ENCODE data around the gene TREH. TPM values are rescaled to one million over a fixed set of nuclear protein-coding genes. Genes with fewer than 3 reads are reported as not detected.
"Not testable (repeated sequence)": the region's sequence is repeated elsewhere in the genome, so short reads cannot be mapped to it uniquely, and the experiment has no call there.

Gene TREH
- total RNA-seq, 1 donor from 2014 or later = not detected

GRCh38 chr11:118615282-118615975 lies 64.0 kb downstream of the TREH start:
- H3K4me1 Mint-ChIP-seq = peaks cover 78% of the 10 kb centered on the region
- H3K27ac Mint-ChIP-seq = peak overlapping the region; percentile 96
- H3K36me3 Mint-ChIP-seq = no peaks in the 10 kb centered on the region
- H3K27me3 Mint-ChIP-seq (ENCODE audit: low read depth) = peaks cover 11% of the 10 kb centered on the region
- no peaks in the 10 kb centered on the region for H3K9me3 Mint-ChIP-seq
- peak overlapping the region; percentile 20 for H3K4me3 Mint-ChIP-seq
- DNase-seq (ENCODE audit: low spot score in 2 of 2, unreplicated experiment in 2 of 2) = peak in 1 of 2 experiments; percentile 72
- TF ChIP-seq CTCF (IDR thresholded peaks at IDR 0.05; ENCODE audit: unreplicated experiment) = no peak

GRCh38 chr11:118614511-118614910 lies 64.9 kb downstream of the TREH start:
- H3K27ac Mint-ChIP-seq = peak overlapping the region; percentile 96
- no peak for DNase-seq (ENCODE audit: low spot score in 2 of 2, unreplicated experiment in 2 of 2)
- H3K36me3 Mint-ChIP-seq = no peaks in the 10 kb centered on the region
- H3K9me3 Mint-ChIP-seq = no peaks in the 10 kb centered on the region
- no peak overlapping the region for H3K4me3 Mint-ChIP-seq
- H3K4me1 Mint-ChIP-seq = peaks cover 78% of the 10 kb centered on the region
- TF ChIP-seq CTCF (IDR thresholded peaks at IDR 0.05; ENCODE audit: unreplicated experiment) = no peak
- H3K27me3 Mint-ChIP-seq (ENCODE audit: low read depth) = peaks cover 19% of the 10 kb centered on the region

- Mint-ChIP-seq H3K9me3 (no peaks in the 10 kb centered on the region), H3K4me1 (peaks cover 69% of the 10 kb centered on the region), H3K4me3 (no peak overlapping the region), H3K27ac (peak overlapping the region; percentile 83), H3K36me3 (no peaks in the 10 kb centered on the region), H3K27me3 (ENCODE audit: low read depth) (peaks cover 30% of the 10 kb centered on the region)
- TF ChIP-seq CTCF (IDR thresholded peaks at IDR 0.05; ENCODE audit: unreplicated experiment) = no peak
- DNase-seq (ENCODE audit: low spot score in 2 of 2, unreplicated experiment in 2 of 2) = no peak
These were observed 67.1 kb downstream of the TREH start for GRCh38 chr11:118612378-118612777.

- Mint-ChIP-seq H3K27ac (peak overlapping the region; percentile 47), H3K4me3 (peak overlapping the region; percentile 55), H3K4me1 (peaks cover 72% of the 10 kb centered on the region), H3K27me3 (ENCODE audit: low read depth) (peaks cover 34% of the 10 kb centered on the region)
- not testable (repeated sequence) for H3K9me3 Mint-ChIP-seq; H3K36me3 Mint-ChIP-seq; DNase-seq (ENCODE audit: low spot score in 2 of 2, unreplicated experiment in 2 of 2)
These were observed 68.0 kb downstream of the TREH start for GRCh38 chr11:118611433-118611795.

- Mint-ChIP-seq H3K4me3 (peak overlapping the region; percentile 55), H3K9me3 (no peaks in the 10 kb centered on the region), H3K4me1 (peaks cover 72% of the 10 kb centered on the region), H3K27me3 (ENCODE audit: low read depth) (peaks cover 34% of the 10 kb centered on the region), H3K27ac (peak overlapping the region; percentile 47), H3K36me3 (no peaks in the 10 kb centered on the region)
- peak; percentile 64 to 86 for DNase-seq (ENCODE audit: low spot score in 2 of 2, unreplicated experiment in 2 of 2)
- TF ChIP-seq CTCF (IDR thresholded peaks at IDR 0.05; ENCODE audit: unreplicated experiment) = peak; percentile 86
These were observed 68.5 kb downstream of the TREH start for GRCh38 chr11:118610773-118611432.

- Mint-ChIP-seq H3K27me3 (ENCODE audit: low read depth) (peaks cover 34% of the 10 kb centered on the region), H3K36me3 (no peaks in the 10 kb centered on the region), H3K27ac (no peak overlapping the region), H3K4me3 (peak overlapping the region; percentile 68), H3K9me3 (no peaks in the 10 kb centered on the region), H3K4me1 (peaks cover 72% of the 10 kb centered on the region)
- DNase-seq (ENCODE audit: low spot score in 2 of 2, unreplicated experiment in 2 of 2) = no peak
- no peak for TF ChIP-seq CTCF (IDR thresholded peaks at IDR 0.05; ENCODE audit: unreplicated experiment)
These were observed 69.2 kb downstream of the TREH start for GRCh38 chr11:118610225-118610772.

Measured in mesothelial cell of epicardium (in vitro differentiated cells).